ENCODE data around the gene ETS1. TPM values are rescaled to one million over a fixed set of nuclear protein-coding genes. Genes with fewer than 3 reads are reported as not detected.

ETS1 gene
- total RNA-seq, 1 donor from 2014 or later: 488 TPM

DNA sequence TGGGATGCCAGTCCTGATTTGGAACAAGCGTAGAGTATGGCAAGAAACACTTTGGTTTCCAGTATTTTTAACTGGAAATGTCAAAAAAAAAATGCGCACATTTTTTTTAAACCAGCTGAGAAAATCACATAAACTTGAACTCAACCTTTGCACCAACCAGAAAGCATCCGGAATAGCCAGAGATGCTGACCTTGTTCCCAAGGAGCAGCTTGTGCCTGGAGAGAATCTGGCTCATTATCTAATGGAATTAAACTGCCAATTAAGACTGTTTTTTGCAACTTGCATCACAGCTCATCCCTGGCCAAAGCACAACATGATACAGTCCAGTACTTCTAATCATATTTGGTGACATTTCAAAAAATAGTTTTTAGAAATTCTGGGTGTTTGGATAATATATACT lies 8.4 kb upstream of the ETS1 start:
- intact Hi-C loops (cut with micrococcal nuclease): no loop called here

DNA sequence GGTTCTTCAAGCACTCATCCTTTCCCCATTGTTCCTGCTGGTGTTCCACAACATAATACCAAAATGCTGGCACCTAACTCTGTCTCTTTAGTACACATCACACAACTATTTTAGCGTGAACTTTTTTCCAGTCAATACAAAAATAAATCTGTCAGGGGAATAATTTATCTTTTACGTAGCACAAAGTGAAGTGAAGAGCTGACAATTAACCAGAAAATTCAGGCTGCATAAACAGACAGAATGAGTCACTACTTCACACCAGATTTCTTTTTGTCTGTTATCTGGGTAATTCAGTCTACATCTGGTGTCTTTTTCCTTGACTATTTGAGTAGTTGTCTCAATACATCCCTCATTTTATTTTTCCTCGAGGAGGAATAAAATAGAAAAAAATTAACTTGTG lies 7.9 kb upstream of the ETS1 start:
- intact Hi-C loops (cut with micrococcal nuclease): no loop called here

DNA sequence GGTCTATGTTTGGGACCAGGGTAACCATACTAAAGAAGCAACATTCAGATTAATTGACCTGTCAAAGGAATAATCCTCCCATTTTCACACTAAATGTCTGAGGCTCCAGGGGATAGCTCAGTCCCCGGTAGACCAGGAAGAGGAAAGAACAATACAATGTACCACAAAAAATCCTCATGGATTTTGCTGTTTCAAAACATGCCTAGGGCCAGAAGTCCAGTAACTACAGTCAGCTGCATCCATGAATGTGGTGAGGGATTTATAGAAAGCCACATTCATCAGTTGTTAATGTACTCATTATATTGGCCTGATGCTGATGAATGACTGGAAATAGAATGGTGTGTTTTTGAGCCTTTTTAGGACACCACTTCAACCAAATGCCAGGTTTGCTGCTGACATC lies 6.9 kb upstream of the ETS1 start:
- intact Hi-C loops (cut with micrococcal nuclease): no loop called here

DNA sequence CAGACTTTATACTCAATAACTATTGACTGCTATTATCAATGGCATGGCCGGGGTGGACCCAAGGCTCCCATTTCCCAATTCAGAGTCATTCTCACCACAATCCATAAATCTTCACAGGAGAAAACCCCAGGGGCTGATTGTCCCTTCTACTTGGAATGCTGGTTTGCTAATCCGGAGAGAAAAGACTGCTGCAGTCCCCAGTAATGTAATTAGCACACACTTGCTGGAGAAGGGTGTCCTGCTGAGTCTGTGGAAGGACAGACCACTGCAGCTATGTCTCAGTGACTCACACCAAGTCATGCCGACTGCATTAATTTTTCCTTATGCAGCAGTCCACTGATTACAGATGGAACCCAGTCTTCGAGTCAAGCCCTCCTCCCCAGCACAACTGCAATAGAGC lies 5.9 kb upstream of the ETS1 start:
- intact Hi-C loops (cut with micrococcal nuclease): no loop called here

DNA sequence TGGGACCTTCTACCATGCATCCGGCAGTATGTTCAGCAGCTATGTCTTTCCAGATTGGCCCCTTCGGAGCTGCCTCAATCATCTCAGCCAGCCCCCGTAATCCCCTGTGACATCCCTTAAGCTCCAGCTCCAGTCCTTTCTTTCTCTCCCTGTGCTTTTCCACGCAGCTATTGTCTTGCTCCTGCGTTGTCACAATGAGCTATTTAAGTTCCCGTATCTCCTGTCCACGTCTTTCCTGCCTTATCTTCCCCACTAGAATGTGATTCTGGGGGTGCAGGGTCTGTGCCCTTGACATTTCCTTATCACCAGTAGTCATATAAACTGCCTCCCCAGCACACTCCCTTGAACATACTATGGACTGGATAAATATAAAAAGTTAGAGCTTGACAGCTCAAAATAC lies 5.1 kb upstream of the ETS1 start:
- intact Hi-C loops (cut with micrococcal nuclease): no loop called here

DNA sequence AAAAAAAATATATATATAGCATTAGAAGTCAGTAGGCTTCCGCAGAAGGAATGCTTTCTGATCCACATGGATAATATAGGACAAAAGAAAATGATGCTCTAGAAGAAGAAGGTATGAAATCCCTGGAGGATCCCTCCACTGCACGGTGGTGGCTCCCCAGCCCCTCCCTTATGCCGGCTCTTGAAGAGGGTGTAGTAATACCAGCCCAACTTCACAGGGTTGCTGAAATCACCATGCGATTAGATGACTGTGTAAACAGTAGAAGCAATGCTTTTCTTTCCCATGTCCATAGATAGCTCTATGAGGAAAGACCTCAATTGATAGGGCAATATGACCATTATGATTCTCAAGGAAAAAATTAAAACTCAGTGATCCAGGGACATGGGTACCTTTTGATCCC lies 3.2 kb upstream of the ETS1 start:
- intact Hi-C loops (cut with micrococcal nuclease): no loop called here

DNA sequence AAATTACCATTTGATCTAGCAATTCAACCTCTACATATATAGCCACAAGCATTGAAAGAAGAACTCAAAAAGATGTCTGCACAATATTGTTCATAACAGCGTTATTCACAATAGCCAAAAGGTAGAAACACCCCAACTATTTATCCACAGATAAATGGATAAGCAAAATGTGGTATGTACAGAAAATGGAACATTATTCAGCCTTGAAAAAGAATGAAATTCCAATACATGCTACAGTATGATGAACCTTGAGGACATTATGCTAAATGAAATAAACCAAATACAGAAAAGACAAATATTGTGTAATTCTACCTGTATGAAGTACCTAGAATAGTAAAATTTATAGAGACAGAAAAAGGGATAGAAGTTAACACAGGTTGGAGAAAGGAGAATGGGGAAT lies 2.6 kb upstream of the ETS1 start:
- intact Hi-C loops (cut with micrococcal nuclease): no loop called here

DNA sequence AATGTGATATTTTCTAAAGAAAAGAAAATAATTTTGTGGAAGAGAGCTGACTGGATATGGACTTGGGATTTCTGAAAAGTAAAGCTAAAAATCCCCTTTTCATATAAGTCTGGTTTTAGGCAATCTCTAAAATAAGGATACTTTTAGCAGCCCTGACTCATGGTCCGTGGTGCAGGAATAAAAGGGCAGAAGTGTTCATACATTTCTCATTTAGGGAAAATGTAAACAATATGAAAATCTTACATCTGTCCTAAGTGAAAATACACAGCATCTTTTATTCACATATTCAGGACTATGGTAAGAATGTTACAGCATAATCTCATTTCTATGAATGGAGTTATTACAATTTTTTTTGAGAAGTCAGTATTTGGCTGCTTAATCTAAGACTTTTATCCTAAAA lies 735 bp upstream of the ETS1 start:
- intact Hi-C loops (cut with micrococcal nuclease): no loop called here

DNA sequence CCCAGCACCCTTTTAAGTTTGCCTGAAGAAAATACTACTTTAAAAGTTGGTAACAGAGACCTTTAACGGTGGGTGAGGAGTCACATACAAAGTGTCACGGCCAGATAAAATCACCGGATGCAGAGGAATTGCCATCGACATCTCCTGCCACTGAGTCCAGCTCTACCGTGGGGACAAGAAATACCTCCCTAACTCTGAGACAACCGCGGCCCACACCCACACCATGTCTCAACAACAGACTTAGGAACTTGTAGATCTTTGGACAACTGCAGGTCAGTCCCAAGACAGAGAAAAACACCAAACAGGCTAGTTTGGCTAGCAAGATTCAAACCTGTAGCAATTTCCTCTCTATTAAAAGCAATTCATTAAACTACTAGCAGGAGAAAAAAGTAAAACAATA lies 669 bp downstream of the ETS1 start:
- intact Hi-C loops (cut with micrococcal nuclease): no loop called here

DNA sequence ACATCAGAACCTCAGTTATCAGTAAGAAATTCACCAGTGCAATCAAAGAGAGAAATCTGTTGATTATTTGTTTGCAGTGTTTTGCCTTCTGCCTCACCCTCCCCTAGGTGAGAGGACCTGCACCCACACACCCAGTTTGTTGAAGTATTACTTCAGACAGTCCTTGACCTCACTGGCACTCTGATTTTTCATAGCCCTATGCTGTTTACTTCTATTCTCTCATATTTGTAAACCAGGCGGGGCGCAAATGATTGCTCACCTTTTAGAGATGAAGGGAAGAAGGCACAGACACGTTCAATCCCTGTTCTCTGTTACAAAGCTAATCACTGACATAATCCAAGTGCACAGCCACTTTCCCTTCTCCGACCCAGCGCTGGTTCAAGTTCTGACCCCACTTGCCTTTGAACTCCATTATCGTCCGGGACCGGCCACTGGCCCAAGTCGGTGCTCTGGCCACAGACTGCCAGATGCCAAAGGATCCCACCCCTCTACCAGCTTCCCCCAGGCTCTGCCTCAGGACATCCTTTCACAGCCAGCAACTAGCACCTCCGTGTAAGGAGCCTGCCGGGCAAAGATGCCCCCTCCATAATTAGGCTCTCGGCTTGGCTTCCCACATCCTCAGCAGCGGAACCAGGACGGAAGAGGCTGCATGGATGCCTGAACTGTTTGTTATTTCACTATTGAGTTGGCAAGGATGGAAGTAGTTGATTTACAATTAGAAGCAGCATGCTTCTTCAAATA lies 1.7 kb downstream of the ETS1 start:
- intact Hi-C loops (cut with micrococcal nuclease): no loop called here

DNA sequence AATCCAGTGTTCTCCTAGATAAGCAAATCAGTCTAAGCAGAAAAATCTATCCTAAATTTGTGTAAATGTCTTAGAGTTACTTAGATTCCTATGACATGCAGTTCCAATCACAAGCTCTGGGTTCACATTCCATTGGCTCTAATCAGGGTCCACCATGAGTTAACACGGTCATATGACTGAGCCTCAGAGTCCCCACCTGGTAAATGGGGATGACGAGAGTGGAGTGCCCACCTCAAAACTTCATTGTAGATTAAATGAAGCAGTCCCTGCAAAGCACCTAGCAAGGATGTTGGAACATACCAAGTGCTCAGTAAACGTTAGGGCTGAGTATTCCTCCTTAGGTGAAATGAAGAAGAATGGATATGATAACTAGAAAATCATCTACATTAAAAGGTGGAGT lies 3.1 kb downstream of the ETS1 start:
- intact Hi-C loops (cut with micrococcal nuclease): no loop called here

DNA sequence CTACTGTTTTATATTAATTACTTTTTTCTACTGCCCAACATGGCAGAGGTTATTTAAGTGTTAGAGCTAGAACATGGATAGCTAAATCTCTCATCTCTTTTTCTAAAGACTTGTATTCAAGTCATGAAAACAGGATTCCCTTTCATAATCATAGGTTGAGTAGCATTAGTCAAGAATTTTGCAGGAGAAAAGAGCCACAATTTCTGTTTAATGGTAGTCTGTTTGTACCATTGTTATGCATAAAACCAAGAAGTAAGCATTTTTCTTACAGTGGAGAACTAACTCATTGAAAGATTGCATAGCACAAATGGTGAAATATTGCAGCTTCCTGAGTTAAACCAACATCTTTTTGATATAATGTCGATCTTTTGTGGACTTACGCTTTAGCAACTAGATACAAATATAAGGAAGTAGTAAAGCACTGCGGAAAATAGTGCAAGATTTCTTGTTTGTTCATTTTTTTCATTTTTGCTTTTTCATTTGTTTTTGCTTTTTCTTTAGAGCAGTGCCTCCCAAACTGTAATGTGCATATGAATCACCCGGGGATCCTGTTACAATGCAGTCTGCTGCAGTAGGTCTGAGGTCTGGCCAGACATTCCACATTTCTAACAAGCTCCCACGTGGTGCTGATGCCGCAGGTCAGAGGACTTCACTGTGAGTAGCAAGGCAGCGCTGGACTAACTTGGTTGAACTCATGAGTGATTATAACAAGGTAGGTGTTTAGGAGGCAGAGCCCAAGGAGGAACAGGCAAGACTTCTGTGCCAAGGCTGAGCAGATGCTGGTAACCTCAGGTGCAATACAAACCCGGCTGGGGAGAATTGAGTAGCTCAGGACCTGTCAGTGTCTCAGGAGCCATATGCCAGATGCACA lies 4.6 kb downstream of the ETS1 start:
- intact Hi-C loops (cut with micrococcal nuclease): no loop called here

DNA sequence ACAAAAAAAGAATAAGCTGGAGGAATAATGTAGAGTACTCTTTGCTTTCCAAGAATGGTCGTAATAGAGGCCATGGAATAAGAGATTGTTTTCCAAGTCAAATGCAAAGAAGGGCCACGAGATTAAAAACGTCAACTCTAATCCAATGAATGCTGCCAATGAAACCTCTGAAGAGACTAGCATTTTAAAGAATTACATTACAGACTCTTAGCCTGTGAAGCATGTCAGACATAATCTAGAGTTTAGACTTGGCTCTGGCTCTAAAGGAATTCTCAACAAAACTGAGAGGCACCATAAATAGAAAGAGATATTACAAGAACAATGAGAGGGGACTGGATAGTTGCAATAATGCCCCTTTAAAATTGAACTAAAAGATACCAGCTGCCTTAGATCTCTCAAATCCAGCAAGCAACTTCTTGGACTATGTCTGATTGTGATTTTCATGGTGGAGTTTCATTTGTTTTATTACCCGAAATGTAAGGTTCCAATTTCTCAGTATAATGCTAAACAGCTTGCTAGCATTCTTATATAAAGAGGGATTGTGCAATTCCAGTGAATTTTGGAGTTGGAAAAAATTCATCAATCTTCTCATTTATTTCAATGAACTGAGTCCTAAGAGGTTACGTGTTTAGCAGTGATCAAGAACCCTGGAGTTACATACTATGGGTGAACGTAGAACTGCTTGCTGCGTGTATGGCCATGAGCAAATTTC lies 5.6 kb downstream of the ETS1 start:
- intact Hi-C loops (cut with micrococcal nuclease): loop anchor here (2.0 kb wide), 1 partner anchor 59 kb away; no protein-coding TSS in a partner anchor

DNA sequence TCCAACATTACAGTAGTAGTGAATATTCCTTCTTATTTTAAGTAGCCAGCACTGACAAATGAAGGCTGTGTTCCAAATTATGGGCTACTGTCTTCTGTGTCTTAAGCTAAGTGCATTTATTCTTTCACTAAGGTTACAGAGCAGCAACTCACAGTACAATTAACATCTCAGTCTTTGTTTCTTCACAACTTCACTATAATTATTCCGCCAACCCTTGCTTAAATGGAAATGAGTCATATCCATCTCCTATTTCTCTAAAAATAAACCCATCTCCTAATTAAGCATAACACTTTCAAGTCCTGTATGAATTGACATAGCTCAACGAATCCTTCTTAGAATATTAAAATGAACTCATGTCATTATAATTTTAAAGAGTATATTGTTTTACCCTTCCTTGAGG lies 6.7 kb downstream of the ETS1 start:
- intact Hi-C loops (cut with micrococcal nuclease): loop anchor here (2.0 kb wide), 1 partner anchor 58 kb away; no protein-coding TSS in a partner anchor

DNA sequence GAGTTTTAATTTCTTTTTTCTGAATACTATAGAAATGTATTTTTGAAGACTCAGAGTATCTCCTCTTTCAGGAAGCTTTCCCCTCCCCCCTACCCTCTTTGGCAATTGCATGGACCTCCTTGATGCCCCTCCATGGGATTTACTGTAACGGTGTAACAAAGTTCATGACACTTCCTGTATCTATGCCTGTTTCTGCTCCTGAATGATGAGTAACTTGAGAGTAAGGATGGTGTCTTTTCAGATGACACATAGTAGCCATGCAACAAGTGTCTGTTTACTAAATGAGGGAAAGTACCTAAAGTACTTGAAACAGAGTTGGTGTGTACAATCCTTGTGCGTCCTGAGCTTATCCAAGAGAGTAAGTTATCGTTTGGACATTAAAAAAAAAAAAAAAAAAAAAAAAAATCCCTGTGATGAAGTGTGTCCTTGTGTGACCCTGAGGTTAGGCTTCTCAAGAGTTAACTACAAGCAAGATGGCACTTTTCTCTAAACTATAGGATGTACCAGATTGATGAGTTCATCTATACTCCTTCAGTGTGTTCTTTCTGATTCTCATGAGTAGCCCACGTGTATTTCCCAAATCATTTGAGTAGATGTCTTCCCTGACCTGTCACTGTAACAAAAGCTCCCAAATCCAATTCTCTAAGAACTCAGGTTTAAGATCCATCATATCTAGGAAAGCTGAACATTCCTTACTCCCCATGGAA lies 7.4 kb downstream of the ETS1 start:
- intact Hi-C loops (cut with micrococcal nuclease): loop anchor here (2.0 kb wide), 1 partner anchor 57 kb away; no protein-coding TSS in a partner anchor

DNA sequence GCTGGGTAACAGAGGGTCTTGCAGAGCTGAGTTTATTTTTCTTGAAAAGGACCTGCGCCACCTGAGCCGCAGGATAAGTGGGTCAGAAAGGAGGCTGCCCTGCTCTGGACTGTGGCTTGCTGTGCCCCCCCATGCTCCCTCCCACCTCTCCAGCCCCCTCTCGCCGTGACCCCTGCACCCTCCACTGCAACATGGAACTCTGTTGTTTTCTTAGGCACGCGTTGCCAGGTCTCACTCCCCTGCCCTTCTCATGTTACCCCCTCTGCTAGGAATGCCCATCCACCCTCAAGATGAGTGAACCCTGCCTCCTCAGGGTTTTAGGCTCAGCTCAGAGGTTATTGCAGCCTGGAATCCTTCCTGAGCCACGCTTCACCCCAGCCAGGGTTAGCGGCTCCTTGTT lies 10.8 kb downstream of the ETS1 start:
- intact Hi-C loops (cut with micrococcal nuclease): no loop called here

DNA sequence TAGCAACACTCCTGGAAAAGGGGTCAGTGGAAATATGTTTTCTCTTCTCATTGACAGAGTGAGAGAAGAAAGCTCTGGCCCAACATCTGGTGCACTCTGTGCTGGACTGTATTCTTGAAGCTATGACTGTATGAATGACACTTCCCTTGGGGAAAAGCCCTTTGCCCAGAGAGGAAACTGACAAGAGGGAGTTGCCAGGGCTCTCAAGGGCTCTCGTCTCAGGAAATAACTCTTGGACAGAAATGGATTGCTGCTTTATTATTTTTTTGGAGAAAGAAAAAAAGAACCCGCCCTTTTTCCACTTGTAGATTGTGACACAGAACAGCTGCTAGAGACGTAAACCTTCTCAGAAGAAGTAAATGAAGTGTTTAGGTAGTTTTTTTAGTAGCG lies 11.4 kb downstream of the ETS1 start:
- intact Hi-C loops (cut with micrococcal nuclease): no loop called here

DNA sequence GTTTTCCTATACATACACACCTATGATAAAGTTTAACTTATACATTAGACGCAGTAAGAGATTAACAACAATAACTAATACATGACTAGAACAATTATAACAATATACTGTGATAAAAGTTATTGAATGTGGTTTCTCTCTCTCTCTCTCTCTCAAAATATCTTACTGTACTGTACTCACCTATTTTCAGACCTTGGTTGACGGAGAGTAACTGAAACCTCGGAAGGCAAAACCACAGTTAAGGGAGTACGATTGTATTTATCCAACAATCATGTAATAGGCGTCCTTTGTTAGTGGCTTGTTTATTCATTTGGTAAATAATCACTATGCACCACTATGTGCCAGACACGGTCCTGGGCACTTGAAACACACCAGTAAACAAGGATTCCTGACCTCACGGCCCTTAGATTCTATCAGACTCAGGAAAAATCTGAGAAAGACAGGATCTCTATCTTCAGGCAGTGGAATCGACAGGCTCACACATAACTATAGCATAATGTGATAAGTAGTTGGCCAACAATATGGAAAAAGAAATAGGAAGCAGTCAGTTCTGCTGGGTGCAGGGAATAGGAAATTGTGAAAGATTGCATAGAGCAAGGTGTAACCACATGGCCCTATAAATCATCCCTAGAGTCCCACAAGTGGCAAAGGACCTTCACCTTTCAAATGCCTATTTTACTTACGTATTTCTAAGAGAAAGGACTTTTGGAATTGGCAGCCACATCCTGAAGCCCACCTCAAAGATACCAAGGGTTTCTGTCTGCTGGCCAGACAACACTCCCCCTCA lies 12.0 kb downstream of the ETS1 start:
- intact Hi-C loops (cut with micrococcal nuclease): no loop called here

DNA sequence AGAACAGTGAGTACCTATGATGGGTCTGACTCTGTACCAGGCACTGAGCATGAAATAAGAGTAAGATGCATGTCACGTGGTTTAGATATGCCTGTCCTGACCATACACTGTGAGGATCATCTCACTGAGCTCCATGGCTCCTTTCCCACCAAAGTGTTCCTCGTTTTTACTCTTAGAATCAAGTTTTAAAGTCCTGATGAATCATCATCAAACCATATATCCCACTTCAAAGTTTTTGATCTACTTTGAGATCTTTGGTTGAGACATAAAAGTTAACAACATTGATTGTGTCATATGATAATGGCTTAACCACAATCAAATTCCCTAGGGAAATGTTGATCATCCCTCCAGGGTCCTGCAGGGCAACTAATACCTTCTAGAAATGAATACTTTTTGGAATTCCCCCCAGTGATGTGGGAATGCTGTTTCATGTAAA lies 12.8 kb downstream of the ETS1 start:
- intact Hi-C loops (cut with micrococcal nuclease): no loop called here

DNA sequence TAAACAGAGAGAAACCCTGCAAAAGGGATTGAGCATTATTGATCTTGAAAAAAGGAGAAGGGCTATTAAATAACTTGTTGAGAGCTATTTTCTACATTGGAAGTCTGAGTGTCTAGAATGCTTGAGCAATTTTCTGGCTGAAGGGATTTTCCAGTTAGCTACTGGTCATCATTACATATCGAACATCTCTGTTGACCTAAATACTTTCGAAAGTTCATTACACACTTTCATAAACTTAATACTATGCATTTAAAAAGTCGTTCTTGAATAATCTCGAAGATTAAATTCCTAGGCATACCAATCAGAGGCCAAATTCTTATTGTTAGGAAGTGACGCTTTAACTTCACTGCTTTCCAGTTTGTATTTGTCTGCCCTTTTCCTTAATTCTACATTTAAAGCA lies 13.7 kb downstream of the ETS1 start:
- intact Hi-C loops (cut with micrococcal nuclease): no loop called here

DNA sequence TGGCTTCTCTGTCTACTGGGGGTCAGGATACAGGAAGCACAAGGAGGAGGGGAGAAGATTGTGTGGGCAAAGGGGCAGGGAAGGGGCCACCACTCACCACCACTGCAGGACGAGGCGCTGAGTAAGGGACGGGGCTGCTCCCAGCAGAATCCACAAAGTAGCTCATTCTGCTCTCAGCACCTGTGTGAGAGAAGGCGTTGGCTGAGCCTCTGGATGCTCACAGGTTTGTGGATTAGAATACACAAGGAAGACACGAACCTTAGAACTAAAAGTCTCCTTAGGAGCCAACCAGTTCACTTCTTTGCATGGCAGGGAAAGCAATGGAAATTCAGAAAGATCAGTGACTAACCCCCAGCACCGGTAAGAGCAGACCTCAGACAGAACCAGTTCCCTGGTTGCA lies 14.4 kb downstream of the ETS1 start:
- intact Hi-C loops (cut with micrococcal nuclease): no loop called here
